Stomach (tissue), 9 donors: ENCODE results near the gene CYYR1. TPM values are rescaled to one million over a fixed set of nuclear protein-coding genes. Genes with fewer than 3 reads are reported as not detected.

Experiments used
- DNase-seq, 2 donors: peaks; one replicate each; pipeline versions ENCODE4 v3.0.0 to v3.0.0-alpha.2; 2013 to 2019
- H3K27ac ChIP-seq, 5 donors: fragments of 200-600 bp in 4 of 5; sonication (generic) in 4 of 5; one replicate each; pipeline ENCODE4 v1.5.1; 2013 to 2019; ENCODE audit warnings: mild to moderate bottlenecking in 1 of 5, moderate library complexity in 1 of 5
- H3K27me3 ChIP-seq, 3 donors: fragments of 200-600 bp; sonication (generic); one replicate each; pipeline ENCODE4 v1.5.1; 2017 to 2019; ENCODE audit warnings: mixed run types in 1 of 3
- H3K36me3 ChIP-seq, 4 donors: fragments of 200-600 bp; sonication (generic); 1 replicate in 3 of 4; 2 replicates in 1 of 4; pipeline ENCODE4 v1.5.1; 2016 to 2019
- H3K4me1 ChIP-seq, 4 donors: fragments of 200-600 bp; sonication (generic); one replicate each; pipeline ENCODE4 v1.5.1; 2016 to 2019
- H3K4me3 ChIP-seq, 4 donors: fragments of 200-600 bp; sonication (generic) in 3 of 4; one replicate each; pipeline ENCODE4 v1.5.1; 2016 to 2019; ENCODE audit warnings: mild to moderate bottlenecking in 1 of 4
- H3K9me3 ChIP-seq, 4 donors: fragments of 200-600 bp; sonication (generic); one replicate each; pipeline ENCODE4 v1.5.1; 2016 to 2019
- EP300 ChIP-seq: sonication (generic); formaldehyde crosslinking; IDR thresholded peaks from one replicate; pipeline ENCODE4 v1.6.1; 2017; ENCODE audit warnings: antibody characterized with exemption
- POLR2A ChIP-seq, 4 donors: fragments of 450-650 bp; IDR thresholded peaks; one replicate each; pipeline ENCODE4 v1.6.1; 2016; ENCODE audit warnings: antibody characterized with exemption in 4 of 4, control low read depth in 2 of 4, mild to moderate bottlenecking in 1 of 4, moderate library complexity in 1 of 4
- POLR2AphosphoS5 ChIP-seq, 3 donors: sonication (generic); formaldehyde crosslinking; IDR thresholded peaks; one replicate each; pipeline ENCODE4 v1.6.1; 2016; ENCODE audit warnings: antibody characterized with exemption in 3 of 3
- WGBS, 5 donors: extraction: QIAGEN DNeasy Blood & Tissue Kit in 3 of 5; methylation state at CpG; one replicate each; pipeline versions ENCODE4 v1.1.5 to v1.1.7; 2013 to 2018; 5-methylcytosine and 5-hydroxymethylcytosine counted together
- intact Hi-C: fragments of 100-400 bp; cut with DNase I; formaldehyde crosslinking; loops from one replicate; pipeline ENCODE4 v1.15.1; 2023; ENCODE audit warnings: low total_unique reads
- polyA plus RNA-seq, 3 donors: library from polyadenylated mRNA; stranded (reverse); fragments of 200-250 nt; gene quantifications; one replicate each; pipeline ENCODE4 v1.2.3, GENCODE V29; 2013
- total RNA-seq, 5 donors: library from RNA; depleted of rRNA; stranded (reverse); fragments of >200 nt; gene quantifications; one replicate each; pipeline versions ENCODE4 v1.1.0 to v1.2.3, GENCODE V29; 2014 to 2016
- TF ChIP-seq, protein P1 (sequence below), 7 experiments: fragments of 450-650 bp in 4 of 7; fragments of 200-600 bp in 3 of 7; sonication (generic) in 3 of 7; IDR thresholded peaks; one replicate each; pipeline ENCODE4 v1.5.1; 2016 to 2019; ENCODE audit warnings: antibody characterized with exemption in 7 of 7, control low read depth in 2 of 7, mild to moderate bottlenecking in 1 of 7
- donor health status: healthy with polysubstance abuse.
- donor health status: Bipolar disorder and iron deficiency.
- donor health status: healthy.

The CYYR1 gene
- total and polyA plus RNA-seq, 8 donors, result 0.89 to 11.6 (median 6.1) TPM; not detected in 2

GRCh38 chr21:26591543-26591942 lies 18.5 kb upstream of the CYYR1 start:
- no peaks in the 10 kb centered on the region for H3K9me3 ChIP-seq
- intact Hi-C loops, result no loop called here
- no peak overlapping the region for H3K27ac ChIP-seq
- no peaks in the 10 kb centered on the region for H3K36me3 ChIP-seq
- DNase-seq, result no peak
- H3K4me3 ChIP-seq, result no peak overlapping the region
- WGBS, 5 donors, result 78 to 91% (median 90%) methylated on average over 5 of the region's 5 CpGs
- H3K4me1 ChIP-seq, result no peaks in the 10 kb centered on the region
- TF ChIP-seq POLR2AphosphoS5 (IDR thresholded peaks at IDR 0.05) (no peak), EP300 (no peak), POLR2A (IDR thresholded peaks at IDR 0.05) (no peak)
- TF ChIP-seq, protein P1, sequence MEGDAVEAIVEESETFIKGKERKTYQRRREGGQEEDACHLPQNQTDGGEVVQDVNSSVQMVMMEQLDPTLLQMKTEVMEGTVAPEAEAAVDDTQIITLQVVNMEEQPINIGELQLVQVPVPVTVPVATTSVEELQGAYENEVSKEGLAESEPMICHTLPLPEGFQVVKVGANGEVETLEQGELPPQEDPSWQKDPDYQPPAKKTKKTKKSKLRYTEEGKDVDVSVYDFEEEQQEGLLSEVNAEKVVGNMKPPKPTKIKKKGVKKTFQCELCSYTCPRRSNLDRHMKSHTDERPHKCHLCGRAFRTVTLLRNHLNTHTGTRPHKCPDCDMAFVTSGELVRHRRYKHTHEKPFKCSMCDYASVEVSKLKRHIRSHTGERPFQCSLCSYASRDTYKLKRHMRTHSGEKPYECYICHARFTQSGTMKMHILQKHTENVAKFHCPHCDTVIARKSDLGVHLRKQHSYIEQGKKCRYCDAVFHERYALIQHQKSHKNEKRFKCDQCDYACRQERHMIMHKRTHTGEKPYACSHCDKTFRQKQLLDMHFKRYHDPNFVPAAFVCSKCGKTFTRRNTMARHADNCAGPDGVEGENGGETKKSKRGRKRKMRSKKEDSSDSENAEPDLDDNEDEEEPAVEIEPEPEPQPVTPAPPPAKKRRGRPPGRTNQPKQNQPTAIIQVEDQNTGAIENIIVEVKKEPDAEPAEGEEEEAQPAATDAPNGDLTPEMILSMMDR (IDR thresholded peaks at IDR 0.05), result no peak
- no peaks in the 10 kb centered on the region for H3K27me3 ChIP-seq

GRCh38 chr21:26588446-26588845 lies 15.4 kb upstream of the CYYR1 start:
- 85 to 92% (median 90%) methylated on average over 7 of the region's 7 CpGs for WGBS, 5 donors
- TF ChIP-seq POLR2A (IDR thresholded peaks at IDR 0.05) (no peak), EP300 (no peak), POLR2AphosphoS5 (IDR thresholded peaks at IDR 0.05) (no peak)
- TF ChIP-seq, protein P1 (IDR thresholded peaks at IDR 0.05), result no peak
- intact Hi-C loops, result no loop called here

GRCh38 chr21:26587736-26588201 lies 14.7 kb upstream of the CYYR1 start:
- 67 to 79% (median 73%) methylated on average over 9 of the region's 9 CpGs for WGBS, 5 donors
- peak in 1 of 2 donors; percentile 58 for DNase-seq
- H3K9me3 ChIP-seq, result no peaks in the 10 kb centered on the region
- H3K27ac ChIP-seq, result no peak overlapping the region
- no peaks in the 10 kb centered on the region for H3K36me3 ChIP-seq
- H3K4me3 ChIP-seq, result no peak overlapping the region
- H3K27me3 ChIP-seq, result no peaks in the 10 kb centered on the region
- H3K4me1 ChIP-seq, result no peaks in the 10 kb centered on the region
- TF ChIP-seq POLR2AphosphoS5 (IDR thresholded peaks at IDR 0.05) (peak in 1 of 3 donors; percentile 19), POLR2A (IDR thresholded peaks at IDR 0.05) (no peak), EP300 (no peak)
- TF ChIP-seq, protein P1 (IDR thresholded peaks at IDR 0.05), result no peak
- intact Hi-C loops, result no loop called here

More at GRCh38 chr21:26588446-26588845, 15.4 kb upstream of the CYYR1 start:
- H3K27me3 ChIP-seq, result no peaks in the 10 kb centered on the region
- H3K4me1 ChIP-seq, result no peaks in the 10 kb centered on the region
- H3K27ac ChIP-seq, result no peak overlapping the region
- DNase-seq, result peak in 1 of 2 donors; percentile 23
- no peaks in the 10 kb centered on the region for H3K9me3 ChIP-seq
- no peaks in the 10 kb centered on the region for H3K36me3 ChIP-seq
- H3K4me3 ChIP-seq, result no peak overlapping the region

DNA sequence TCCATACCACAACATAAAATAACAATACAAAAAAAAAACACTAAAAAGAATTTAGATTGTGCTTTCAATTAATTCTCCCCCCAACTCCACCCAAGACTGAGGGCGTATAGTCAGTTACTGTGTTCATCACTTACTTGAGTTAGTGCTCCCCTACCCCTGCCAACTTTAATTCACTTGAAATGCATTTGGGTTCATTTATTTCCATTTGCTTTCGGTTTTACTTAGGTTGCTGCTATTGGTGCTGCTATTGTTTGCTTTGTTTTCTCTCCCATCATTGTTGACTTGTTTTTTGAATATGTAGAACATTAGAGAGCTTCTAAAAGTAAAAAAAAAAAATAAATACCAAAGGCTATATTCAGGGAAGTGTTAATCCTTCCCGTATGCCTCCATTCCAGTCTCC lies 10.7 kb upstream of the CYYR1 start:
- Histone ChIP-seq H3K4me1 (no peaks in the 10 kb centered on the region), H3K9me3 (peaks cover 0 to 16% (median 4%) of the 10 kb centered on the region in 4 donors), H3K36me3 (no peaks in the 10 kb centered on the region), H3K27me3 (no peaks in the 10 kb centered on the region), H3K4me3 (no peak overlapping the region), H3K27ac (no peak overlapping the region)
- WGBS, 5 donors, result 74 to 82% (median 79%) methylated on average over 3 of the region's 3 CpGs
- intact Hi-C loops, result no loop called here
- TF ChIP-seq POLR2A (IDR thresholded peaks at IDR 0.05) (no peak), POLR2AphosphoS5 (IDR thresholded peaks at IDR 0.05) (no peak), EP300 (no peak)
- TF ChIP-seq, protein P1 (IDR thresholded peaks at IDR 0.05), result no peak
- no peak for DNase-seq
